Neural cell (in vitro differentiated cells): ENCODE results near the gene COX7B.
A peak's percentile ranks its signal among the peaks of the same experiment; 100 is the strongest.

Experiments used
- EP300 ChIP-seq: fragments of 450-650 bp; conservative IDR thresholded peaks from 2 replicates; pipeline ENCODE4 v1.6.1; 2014; ENCODE audit warnings: antibody characterized with exemption, mild to moderate bottlenecking, moderate library complexity; ENCODE audit not compliant: poor library complexity, severe bottlenecking
- EZH2 ChIP-seq: fragments of 200-600, 300-800 bp; shearing (Covaris generic), sonication (generic); IDR thresholded peaks from 2 replicates; pipeline ENCODE4 v1.6.1; 2014; ENCODE audit warnings: antibody characterized with exemption, low read length, borderline replicate concordance, mild to moderate bottlenecking; ENCODE audit not compliant: insufficient read depth, poor library complexity, severe bottlenecking
- MXI1 ChIP-seq: fragments of 450-650 bp; conservative IDR thresholded peaks from 2 replicates; pipeline ENCODE4 v1.6.1; 2014; ENCODE audit warnings: antibody characterized with exemption, mild to moderate bottlenecking; ENCODE audit not compliant: poor library complexity, severe bottlenecking
- POLR2AphosphoS5 ChIP-seq: IDR thresholded peaks from 2 replicates; pipeline ENCODE4 v1.6.1; 2012
- RAD21 ChIP-seq: fragments of 450-650 bp; conservative IDR thresholded peaks from 2 replicates; pipeline ENCODE4 v1.6.1; 2014; ENCODE audit warnings: antibody characterized with exemption, mild to moderate bottlenecking, moderate library complexity
- SMC3 ChIP-seq: fragments of 450-650 bp; conservative IDR thresholded peaks from 2 replicates; pipeline ENCODE4 v1.6.1; 2014; ENCODE audit warnings: antibody characterized with exemption, mild to moderate bottlenecking, moderate library complexity; ENCODE audit not compliant: poor library complexity
- TAF1 ChIP-seq: IDR thresholded peaks from 2 replicates; pipeline ENCODE4 v1.6.1; 2012; ENCODE audit warnings: low read depth
- TF ChIP-seq, protein P1 (sequence below): fragments of 450-650 bp; IDR thresholded peaks from 2 replicates; pipeline ENCODE4 v1.5.1; 2014; ENCODE audit warnings: antibody characterized with exemption, mild to moderate bottlenecking, moderate library complexity; ENCODE audit not compliant: poor library complexity, severe bottlenecking
- TF ChIP-seq, protein P2 (sequence below): IDR thresholded peaks from 2 replicates; pipeline ENCODE4 v1.6.1; 2012; ENCODE audit warnings: borderline replicate concordance

GRCh38 chrX:77910108-77910840 is 11.0 kb downstream of the COX7B start, which contains the start of gene ATP7A:
- TF ChIP-seq, protein P1, sequence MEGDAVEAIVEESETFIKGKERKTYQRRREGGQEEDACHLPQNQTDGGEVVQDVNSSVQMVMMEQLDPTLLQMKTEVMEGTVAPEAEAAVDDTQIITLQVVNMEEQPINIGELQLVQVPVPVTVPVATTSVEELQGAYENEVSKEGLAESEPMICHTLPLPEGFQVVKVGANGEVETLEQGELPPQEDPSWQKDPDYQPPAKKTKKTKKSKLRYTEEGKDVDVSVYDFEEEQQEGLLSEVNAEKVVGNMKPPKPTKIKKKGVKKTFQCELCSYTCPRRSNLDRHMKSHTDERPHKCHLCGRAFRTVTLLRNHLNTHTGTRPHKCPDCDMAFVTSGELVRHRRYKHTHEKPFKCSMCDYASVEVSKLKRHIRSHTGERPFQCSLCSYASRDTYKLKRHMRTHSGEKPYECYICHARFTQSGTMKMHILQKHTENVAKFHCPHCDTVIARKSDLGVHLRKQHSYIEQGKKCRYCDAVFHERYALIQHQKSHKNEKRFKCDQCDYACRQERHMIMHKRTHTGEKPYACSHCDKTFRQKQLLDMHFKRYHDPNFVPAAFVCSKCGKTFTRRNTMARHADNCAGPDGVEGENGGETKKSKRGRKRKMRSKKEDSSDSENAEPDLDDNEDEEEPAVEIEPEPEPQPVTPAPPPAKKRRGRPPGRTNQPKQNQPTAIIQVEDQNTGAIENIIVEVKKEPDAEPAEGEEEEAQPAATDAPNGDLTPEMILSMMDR, result peak; percentile 67
- TF ChIP-seq TAF1 (peak; percentile 48), RAD21 (peak; percentile 53), EP300 (no peak), EZH2 (no peak), POLR2AphosphoS5 (peak; percentile 70), SMC3 (no peak), MXI1 (peak; percentile 50)
- TF ChIP-seq, protein P2, sequence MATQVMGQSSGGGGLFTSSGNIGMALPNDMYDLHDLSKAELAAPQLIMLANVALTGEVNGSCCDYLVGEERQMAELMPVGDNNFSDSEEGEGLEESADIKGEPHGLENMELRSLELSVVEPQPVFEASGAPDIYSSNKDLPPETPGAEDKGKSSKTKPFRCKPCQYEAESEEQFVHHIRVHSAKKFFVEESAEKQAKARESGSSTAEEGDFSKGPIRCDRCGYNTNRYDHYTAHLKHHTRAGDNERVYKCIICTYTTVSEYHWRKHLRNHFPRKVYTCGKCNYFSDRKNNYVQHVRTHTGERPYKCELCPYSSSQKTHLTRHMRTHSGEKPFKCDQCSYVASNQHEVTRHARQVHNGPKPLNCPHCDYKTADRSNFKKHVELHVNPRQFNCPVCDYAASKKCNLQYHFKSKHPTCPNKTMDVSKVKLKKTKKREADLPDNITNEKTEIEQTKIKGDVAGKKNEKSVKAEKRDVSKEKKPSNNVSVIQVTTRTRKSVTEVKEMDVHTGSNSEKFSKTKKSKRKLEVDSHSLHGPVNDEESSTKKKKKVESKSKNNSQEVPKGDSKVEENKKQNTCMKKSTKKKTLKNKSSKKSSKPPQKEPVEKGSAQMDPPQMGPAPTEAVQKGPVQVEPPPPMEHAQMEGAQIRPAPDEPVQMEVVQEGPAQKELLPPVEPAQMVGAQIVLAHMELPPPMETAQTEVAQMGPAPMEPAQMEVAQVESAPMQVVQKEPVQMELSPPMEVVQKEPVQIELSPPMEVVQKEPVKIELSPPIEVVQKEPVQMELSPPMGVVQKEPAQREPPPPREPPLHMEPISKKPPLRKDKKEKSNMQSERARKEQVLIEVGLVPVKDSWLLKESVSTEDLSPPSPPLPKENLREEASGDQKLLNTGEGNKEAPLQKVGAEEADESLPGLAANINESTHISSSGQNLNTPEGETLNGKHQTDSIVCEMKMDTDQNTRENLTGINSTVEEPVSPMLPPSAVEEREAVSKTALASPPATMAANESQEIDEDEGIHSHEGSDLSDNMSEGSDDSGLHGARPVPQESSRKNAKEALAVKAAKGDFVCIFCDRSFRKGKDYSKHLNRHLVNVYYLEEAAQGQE, result no peak
